ENCODE data around the gene THADA.
"Not testable (repeated sequence)": the region's sequence is repeated elsewhere in the genome, so short reads cannot be mapped to it uniquely, and the experiment has no call there.

Gene THADA

GRCh38 chr2:43387092-43388062, 208.5 kb downstream of the THADA start:
- no peak for TF ChIP-seq Cebpa-rat (IDR thresholded peaks at IDR 0.05)
- H4K20me1 ChIP-seq, result no peaks in the 10 kb centered on the region
- no peak overlapping the region for H3K4me2 ChIP-seq
- no peaks in the 10 kb centered on the region for H3K9me3 ChIP-seq
- H3K4me1 ChIP-seq, result no peaks in the 10 kb centered on the region
- no peaks in the 10 kb centered on the region for H3K27me3 ChIP-seq
- H3K4me3 ChIP-seq, result no peak overlapping the region
- peaks cover 7% of the 10 kb centered on the region for H3K36me3 ChIP-seq
- H3K27ac ChIP-seq, result no peak overlapping the region
- H3K9ac ChIP-seq, result no peak overlapping the region

- H3K4me2 ChIP-seq, H4K20me1 ChIP-seq: not testable (repeated sequence)
Observed at GRCh38 chr2:43386679-43387078, 209.2 kb downstream of the THADA start.

GRCh38 chr2:43384143-43384542, 211.7 kb downstream of the THADA start:
- H3K9me3 ChIP-seq, result no peaks in the 10 kb centered on the region
- H3K36me3 ChIP-seq, result peaks cover 12% of the 10 kb centered on the region
- H3K4me2 ChIP-seq, result no peak overlapping the region
- no peaks in the 10 kb centered on the region for H3K4me1 ChIP-seq
- no peak for TF ChIP-seq Cebpa-rat (IDR thresholded peaks at IDR 0.05)
- H3K9ac ChIP-seq, result no peak overlapping the region
- H3K27ac ChIP-seq, result no peak overlapping the region
- no peaks in the 10 kb centered on the region for H4K20me1 ChIP-seq
- H3K27me3 ChIP-seq, result no peaks in the 10 kb centered on the region
- no peak overlapping the region for H3K4me3 ChIP-seq

More at GRCh38 chr2:43386679-43387078, 209.2 kb downstream of the THADA start:
- H3K27me3 ChIP-seq, H3K36me3 ChIP-seq, H3K9me3 ChIP-seq, H3K27ac ChIP-seq, H3K4me1 ChIP-seq, H3K4me3 ChIP-seq, H3K9ac ChIP-seq: not testable (repeated sequence)

DNA sequence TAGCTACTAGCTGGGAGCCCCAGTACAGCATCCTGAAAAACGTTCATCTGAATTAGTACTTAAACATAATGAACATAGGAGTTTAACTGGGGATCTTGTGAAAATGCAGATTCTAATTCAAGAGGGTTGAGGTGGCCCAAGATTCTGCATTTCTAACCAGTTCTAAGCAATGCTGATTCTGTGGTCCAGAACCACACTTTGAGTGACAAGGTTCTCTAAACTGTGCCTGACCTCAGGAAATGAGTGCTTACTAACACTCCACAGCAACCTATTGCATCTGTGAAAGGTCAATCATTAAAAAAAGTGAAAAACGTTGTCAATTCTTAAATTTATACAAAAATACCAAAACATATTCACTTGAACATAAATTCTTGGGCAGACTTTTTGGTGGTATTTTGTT, 212.3 kb downstream of the THADA start:
- H3K4me1 ChIP-seq, result no peaks in the 10 kb centered on the region
- H3K36me3 ChIP-seq, result peaks cover 14% of the 10 kb centered on the region
- no peak overlapping the region for H3K9ac ChIP-seq
- H3K27me3 ChIP-seq, result no peaks in the 10 kb centered on the region
- H3K4me2 ChIP-seq, result no peak overlapping the region
- H3K9me3 ChIP-seq, result no peaks in the 10 kb centered on the region
- TF ChIP-seq Cebpa-rat (IDR thresholded peaks at IDR 0.05), result no peak
- H3K4me3 ChIP-seq, result no peak overlapping the region
- no peaks in the 10 kb centered on the region for H4K20me1 ChIP-seq
- H3K27ac ChIP-seq, result no peak overlapping the region

DNA sequence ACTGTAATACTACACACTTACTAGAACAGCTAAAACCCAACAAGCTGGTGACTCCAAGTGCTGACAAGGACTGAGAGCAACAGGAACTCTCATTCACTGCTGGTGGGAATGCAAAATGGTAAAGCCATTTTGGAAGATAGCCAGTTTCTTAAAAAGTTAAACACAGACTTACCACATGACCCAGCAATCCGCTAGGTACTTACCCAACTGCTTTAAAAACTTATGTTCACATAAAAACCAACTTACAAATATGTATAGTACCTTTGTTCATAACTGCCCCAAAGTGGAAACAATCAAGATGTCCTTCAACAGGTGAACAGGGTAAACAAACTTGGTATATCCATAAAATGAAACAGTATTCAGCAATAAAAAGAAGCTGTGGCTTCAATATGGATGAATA, 216.3 kb downstream of the THADA start:
- H3K27ac ChIP-seq, result no peak overlapping the region
- H3K9ac ChIP-seq, result no peak overlapping the region
- H4K20me1 ChIP-seq, result no peaks in the 10 kb centered on the region
- H3K9me3 ChIP-seq, result no peaks in the 10 kb centered on the region
- H3K36me3 ChIP-seq, result peaks cover 19% of the 10 kb centered on the region
- no peaks in the 10 kb centered on the region for H3K4me1 ChIP-seq
- no peak overlapping the region for H3K4me2 ChIP-seq
- H3K27me3 ChIP-seq, result no peaks in the 10 kb centered on the region
- TF ChIP-seq Cebpa-rat (IDR thresholded peaks at IDR 0.05), result no peak
- H3K4me3 ChIP-seq, result no peak overlapping the region

- Histone ChIP-seq H3K4me2 (no peak overlapping the region), H3K4me3 (no peak overlapping the region), H3K9ac (no peak overlapping the region), H3K27me3 (no peaks in the 10 kb centered on the region), H3K4me1 (no peaks in the 10 kb centered on the region), H3K36me3 (peaks cover 19% of the 10 kb centered on the region), H3K9me3 (no peaks in the 10 kb centered on the region), H3K27ac (no peak overlapping the region), H4K20me1 (no peaks in the 10 kb centered on the region)
- no peak for TF ChIP-seq Cebpa-rat (IDR thresholded peaks at IDR 0.05)
Observed at GRCh38 chr2:43377327-43377726, 218.5 kb downstream of the THADA start.

DNA sequence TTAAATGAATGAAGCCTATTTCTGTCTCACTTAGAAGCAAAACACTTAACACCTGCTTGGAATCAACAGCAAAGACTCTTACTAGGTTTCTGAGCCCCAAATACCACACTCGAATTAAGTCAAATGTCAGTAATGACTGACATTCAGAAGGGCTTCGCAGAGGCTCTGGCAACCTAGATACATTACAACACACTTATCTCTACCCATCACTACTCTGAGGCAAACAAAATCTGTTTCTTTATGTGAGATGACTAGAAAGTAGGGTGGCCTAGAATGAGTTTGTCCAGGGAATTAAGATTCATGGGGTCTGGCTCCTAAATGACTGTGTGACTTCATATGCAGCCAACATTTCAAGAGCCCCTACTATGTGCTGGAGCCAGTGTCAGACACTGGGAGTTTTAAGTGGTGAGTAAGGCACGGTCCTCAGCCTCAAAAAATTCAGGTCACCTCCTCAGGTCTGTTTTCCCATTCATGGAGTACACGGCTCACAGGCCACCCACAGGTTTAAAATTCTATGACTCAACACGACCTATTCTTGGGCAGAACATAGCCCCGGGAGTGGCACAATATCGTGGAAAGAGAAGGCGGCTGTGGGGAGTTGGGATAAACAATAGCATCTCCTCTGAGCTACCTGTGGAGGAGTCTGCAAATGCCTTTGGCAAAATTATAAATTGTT, 219.2 kb downstream of the THADA start:
- Histone ChIP-seq H3K27ac (no peak overlapping the region), H3K4me1 (no peaks in the 10 kb centered on the region), H3K4me2 (no peak overlapping the region), H3K4me3 (no peak overlapping the region), H3K27me3 (no peaks in the 10 kb centered on the region), H3K9me3 (no peaks in the 10 kb centered on the region), H3K9ac (no peak overlapping the region), H4K20me1 (no peaks in the 10 kb centered on the region), H3K36me3 (peaks cover 18% of the 10 kb centered on the region)
- no peak for TF ChIP-seq Cebpa-rat (IDR thresholded peaks at IDR 0.05)

- Histone ChIP-seq H4K20me1 (no peaks in the 10 kb centered on the region), H3K27me3 (no peaks in the 10 kb centered on the region), H3K4me1 (no peaks in the 10 kb centered on the region), H3K4me3 (no peak overlapping the region), H3K27ac (no peak overlapping the region), H3K9me3 (no peaks in the 10 kb centered on the region), H3K36me3 (peaks cover 12% of the 10 kb centered on the region), H3K4me2 (no peak overlapping the region), H3K9ac (no peak overlapping the region)
- no peak for TF ChIP-seq Cebpa-rat (IDR thresholded peaks at IDR 0.05)
Observed at GRCh38 chr2:43375746-43376522, 219.9 kb downstream of the THADA start.

DNA sequence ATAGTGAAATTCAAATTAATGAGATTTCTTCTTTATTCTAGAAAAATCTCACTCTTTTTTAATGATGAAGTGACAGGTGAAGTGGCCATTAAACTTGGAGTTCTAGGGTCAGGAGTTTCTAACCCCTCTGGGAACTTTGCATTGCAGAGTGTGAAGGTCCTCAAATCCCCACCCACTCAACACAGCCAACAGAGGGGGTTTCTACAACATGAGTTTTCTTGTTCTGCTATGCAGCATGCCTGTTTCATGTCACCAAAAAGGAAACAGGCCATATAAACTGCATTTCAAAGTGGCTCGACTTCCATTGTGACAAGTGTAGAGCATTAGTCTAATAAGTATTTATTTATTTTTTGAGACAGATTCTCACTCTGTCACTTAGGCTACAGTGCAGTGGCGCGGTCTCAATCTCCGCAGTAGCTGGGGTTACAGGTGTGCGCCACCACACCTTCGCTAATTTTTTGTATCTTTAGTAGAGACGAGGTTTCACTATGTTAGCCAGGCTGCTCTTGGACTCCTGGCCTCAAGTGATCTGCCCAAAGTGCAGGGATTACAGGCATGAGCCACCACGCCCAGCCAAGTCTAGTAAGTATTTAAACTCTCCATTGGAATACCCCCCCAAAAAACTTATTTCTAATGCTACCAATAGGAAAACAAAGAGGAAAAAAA, 223.3 kb downstream of the THADA start:
- Histone ChIP-seq H3K4me2 (no peak overlapping the region), H3K27ac (no peak overlapping the region), H3K27me3 (no peaks in the 10 kb centered on the region), H3K36me3 (peaks cover 3% of the 10 kb centered on the region; the same call in 1 of the 2 replicates), H3K9ac (no peak overlapping the region), H3K4me3 (no peak overlapping the region), H4K20me1 (no peaks in the 10 kb centered on the region), H3K4me1 (no peaks in the 10 kb centered on the region), H3K9me3 (no peaks in the 10 kb centered on the region)
- TF ChIP-seq Cebpa-rat (IDR thresholded peaks at IDR 0.05), result no peak

All from BLaER1 (cell line).